Mammary epithelial cell (primary cell): ENCODE data around the gene ATXN1.

Experiments used
- CTCF ChIP-seq, 2 donors: IDR thresholded peaks in 1 of 2; conservative IDR thresholded peaks in 1 of 2; 2 replicates each; pipeline ENCODE4 v1.5.1; 2011 to 2012; ENCODE audit warnings: inconsistent platforms in 2 of 2, low read length in 2 of 2, mild to moderate bottlenecking in 2 of 2, control low read depth in 1 of 2, low read depth in 1 of 2; ENCODE audit not compliant: insufficient read depth in 1 of 2; ENCODE audit errors: extremely low read depth in 1 of 2
- EZH2 ChIP-seq: IDR thresholded peaks from 2 replicates; pipeline ENCODE4 v1.6.1; 2012; ENCODE audit warnings: low read length, inconsistent platforms, borderline replicate concordance

- TF ChIP-seq CTCF (conservative IDR thresholded peaks at IDR 0.05 in 1 of 2, IDR thresholded peaks at IDR 0.05 in 1 of 2; ENCODE audit: extremely low read depth in 1 of 2, insufficient read depth in 1 of 2, low read depth in 1 of 2, low read length in 2 of 2) (no peak), EZH2 (no peak)
These were observed 458.3 kb downstream of the ATXN1 start for GRCh38 chr6:16302721-16303552.
